NCI-H146 (cell line): Measurements from ENCODE around the gene PTGR1.
"Not testable (repeated sequence)": the region's sequence is repeated elsewhere in the genome, so short reads cannot be mapped to it uniquely, and the experiment has no call there.

ENCODE experiments used
- DNase-seq: peaks from one replicate; lab custom pipeline; 2025; lab: John Stamatoyannopoulos, UW

The PTGR1 gene

GRCh38 chr9:111599092-111599954 lies at the start of gene PTGR1:
PTGR1 (minus strand) TSS chr9:111599647; CDS start chr9:111597422, 2,225 bp downstream.
- DNase-seq: peak; percentile 48

DNA sequence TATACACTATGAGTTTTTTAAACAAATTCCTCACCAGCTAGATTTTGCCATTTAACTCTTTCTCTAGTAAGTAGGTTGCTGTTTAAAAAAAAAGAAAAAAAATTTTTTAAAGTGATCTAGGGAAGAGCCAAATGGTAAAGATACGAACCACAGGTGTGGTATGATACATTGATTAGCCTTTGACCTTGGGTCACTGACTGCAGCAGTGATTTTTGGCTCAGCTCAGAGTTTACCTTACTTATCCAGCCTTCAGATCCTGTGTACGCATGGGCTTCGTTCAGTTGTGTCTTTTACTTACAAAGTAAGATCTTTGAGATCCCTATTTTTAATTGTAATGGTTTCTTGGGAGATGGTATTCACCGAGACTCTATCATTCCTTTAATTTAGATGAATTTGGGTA lies 49.6 kb upstream of the PTGR1 start:
- no peak for DNase-seq

- DNase-seq: no peak
Measured at GRCh38 chr9:111648066-111648465, 48.6 kb upstream of the PTGR1 start.

DNA sequence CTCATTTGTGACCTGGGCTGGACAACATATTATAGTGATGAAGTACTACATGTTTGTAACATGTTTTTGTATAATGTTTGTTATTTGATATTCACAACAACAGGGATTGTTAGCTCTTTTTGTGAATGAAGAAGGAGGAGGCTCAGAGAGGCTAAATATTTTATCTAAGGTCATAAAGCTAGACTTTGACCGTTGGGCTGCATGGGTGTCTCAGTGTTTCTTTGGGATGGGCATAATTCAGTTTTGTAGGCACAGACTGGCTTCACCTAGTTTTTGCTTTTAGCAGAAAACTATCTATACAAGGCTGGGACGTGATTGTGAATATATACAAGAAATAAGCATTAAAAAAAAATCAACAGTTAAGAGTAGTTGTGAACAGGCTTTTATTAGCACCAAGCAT lies 47.0 kb upstream of the PTGR1 start:
- no peak for DNase-seq

DNA sequence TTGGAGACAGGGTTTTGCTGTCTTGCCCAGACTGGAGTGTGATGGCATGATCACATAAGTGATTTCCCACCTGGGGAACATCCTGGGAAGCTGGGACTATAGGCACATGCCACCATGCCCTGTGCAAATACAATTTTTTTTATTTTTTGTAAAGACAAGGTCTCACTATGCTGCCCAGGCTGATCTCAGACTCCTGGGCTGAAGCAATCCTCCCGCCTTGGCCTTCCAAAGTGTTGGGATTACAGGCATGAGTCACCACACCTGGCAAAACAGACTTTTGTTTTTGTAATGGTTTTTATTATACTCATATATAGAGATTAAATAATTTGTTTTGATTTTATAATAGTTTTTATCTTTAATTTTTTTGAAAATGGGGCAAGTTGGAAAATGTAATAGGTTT lies 46.4 kb upstream of the PTGR1 start:
- DNase-seq: no peak

GRCh38 chr9:111644195-111644772 lies 44.8 kb upstream of the PTGR1 start:
- no peak for DNase-seq

GRCh38 chr9:111637421-111637950 lies 38.0 kb upstream of the PTGR1 start:
- DNase-seq: no peak

- no peak for DNase-seq
Measured at GRCh38 chr9:111634860-111635259, 35.4 kb upstream of the PTGR1 start.

- DNase-seq: no peak
Measured at GRCh38 chr9:111633389-111633736, 33.9 kb upstream of the PTGR1 start.

DNA sequence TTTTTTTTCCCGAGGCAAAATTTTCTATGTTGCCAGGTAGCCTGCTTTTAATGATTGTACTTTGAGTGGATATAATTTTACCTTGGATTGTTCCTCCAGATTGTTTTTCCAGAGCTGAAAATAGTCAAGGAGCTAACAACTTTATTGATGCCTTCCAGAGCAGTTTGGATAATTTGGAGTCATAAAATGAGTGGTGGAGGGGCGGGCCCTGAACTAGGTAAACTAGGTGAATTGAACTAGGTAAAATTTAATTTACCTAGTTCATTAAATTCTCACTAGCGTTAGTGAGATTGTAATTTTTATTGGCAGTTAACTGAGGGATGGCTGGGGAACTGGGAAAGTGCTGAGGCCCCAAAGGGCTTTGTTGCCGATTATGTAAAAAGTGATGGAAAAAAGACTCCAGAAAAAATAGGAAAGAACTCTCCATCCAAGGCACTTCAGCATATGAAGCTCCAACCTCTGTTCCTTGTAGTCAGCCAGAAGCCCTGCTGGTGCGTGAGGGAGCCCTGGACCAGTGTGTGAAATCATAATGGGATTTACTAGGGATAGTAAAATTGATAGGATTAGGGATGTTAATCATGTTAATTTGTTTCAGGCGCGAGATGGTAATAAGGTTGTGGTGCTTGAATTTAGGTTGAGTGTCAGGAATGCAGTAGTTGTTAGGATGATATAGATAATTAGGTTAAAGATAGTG lies 33.4 kb upstream of the PTGR1 start:
- no peak for DNase-seq

DNA sequence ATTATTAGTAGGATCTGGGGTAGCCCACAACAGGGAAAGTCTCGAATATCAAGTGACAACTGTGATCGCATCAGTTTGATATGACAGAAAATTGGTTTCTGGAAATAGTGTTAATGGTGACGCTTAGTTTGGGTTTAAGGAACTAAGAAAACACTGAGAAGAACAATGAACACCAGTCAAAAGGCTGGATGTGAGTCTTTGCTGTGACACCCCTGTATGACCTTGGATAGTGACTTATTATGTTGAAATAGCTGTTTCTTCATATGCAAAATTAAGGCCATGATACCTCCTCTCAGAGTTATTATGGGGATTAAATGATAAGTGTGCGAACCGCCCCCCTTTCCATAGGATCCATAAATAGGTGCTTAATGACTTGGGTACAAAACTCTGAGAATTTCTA lies 32.6 kb upstream of the PTGR1 start:
- DNase-seq: no peak

DNA sequence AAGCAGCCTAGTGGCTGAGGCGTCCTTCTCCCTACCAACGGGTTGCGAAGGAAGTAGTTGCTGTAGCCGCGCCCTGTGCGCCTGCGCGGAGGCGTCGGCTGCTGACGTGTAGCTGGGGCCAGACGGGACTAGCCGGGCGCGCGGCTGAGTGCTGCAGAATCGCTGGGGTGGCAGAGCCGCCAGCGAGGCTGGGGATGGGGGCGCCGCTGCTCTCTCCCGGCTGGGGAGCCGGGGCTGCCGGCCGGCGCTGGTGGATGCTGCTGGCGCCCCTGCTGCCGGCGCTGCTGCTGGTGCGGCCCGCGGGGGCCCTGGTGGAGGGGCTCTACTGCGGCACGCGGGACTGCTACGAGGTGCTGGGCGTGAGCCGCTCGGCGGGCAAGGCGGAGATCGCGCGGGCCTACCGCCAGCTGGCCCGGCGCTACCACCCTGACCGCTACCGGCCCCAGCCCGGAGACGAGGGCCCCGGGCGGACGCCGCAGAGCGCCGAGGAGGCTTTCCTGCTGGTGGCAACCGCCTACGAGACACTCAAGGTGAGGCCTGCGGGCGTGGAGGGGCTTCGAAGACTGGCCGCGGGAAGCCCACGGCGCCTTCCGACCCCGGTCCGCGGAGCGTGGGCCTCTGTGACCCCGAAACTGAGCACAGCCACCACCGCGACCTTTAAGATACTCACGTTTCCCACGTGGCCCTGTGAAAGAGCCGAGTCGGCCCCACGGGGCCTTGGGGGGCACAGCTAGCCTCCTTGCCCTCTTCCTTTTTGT lies 31.9 kb upstream of the PTGR1 start, which contains the start of gene DNAJC25:
TSS of gene DNAJC25 (plus strand) at position 121 of the 758 bp plus-strand sequence. CDS start at position 195, 74 bp downstream.
- DNase-seq: peak; percentile 96

- DNase-seq: no peak
Measured at GRCh38 chr9:111630964-111631213, 31.4 kb upstream of the PTGR1 start.

- DNase-seq: no peak
Measured at GRCh38 chr9:111630182-111630963, 30.9 kb upstream of the PTGR1 start.

DNA sequence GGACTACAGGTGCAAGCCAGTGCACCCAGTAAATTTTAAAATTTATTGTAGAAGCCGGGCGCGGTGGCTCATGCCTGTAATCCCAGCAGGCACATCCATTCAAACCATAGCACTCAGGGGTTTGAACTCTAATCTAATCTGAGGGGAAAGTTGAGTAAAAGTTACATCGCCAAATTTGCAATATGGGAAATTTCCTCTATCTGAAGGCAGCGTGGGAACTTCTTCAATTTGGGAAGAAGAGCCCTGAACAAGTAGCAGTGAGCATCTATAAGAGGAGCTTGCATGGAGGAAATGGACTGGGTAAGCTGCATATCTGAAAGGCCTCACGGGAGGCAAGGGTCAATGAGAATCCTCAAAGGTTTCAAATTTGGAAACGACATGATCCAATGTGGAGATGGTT lies 29.0 kb upstream of the PTGR1 start:
- no peak for DNase-seq

DNA sequence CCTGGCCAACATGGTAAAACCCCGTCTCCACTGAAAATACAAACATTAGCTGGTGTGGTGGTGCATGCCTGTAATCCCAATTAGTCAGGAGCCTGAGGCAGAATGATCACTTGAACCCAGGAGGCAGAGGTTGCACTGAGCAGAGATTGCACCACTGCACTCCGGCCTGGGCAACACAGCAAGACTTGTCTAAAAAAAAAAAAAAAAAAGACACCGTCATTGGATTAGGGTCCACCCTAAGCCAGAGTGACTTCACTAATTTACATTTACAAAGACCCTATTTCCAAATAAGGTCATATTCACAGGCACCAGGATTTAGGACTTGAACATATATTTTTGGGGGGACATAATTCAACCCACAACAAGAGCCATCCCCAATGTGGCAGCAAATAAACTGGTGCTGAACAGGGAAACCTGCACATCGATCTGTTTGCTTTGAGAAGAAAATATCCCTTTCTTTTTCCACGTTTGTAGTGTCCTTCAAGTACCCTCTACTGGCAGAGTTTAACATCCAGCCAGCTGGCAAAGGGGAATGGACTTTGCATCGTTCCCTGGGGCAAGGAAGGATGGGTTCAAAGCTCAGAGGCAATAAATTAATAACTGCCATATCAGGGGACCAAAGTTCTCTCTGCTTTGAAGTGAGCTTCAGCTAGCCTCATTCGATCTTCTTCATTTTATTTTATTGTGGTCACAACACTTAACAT lies 28.0 kb upstream of the PTGR1 start:
- no peak for DNase-seq

GRCh38 chr9:111622626-111623025 lies 23.2 kb upstream of the PTGR1 start:
- DNase-seq: no peak

DNA sequence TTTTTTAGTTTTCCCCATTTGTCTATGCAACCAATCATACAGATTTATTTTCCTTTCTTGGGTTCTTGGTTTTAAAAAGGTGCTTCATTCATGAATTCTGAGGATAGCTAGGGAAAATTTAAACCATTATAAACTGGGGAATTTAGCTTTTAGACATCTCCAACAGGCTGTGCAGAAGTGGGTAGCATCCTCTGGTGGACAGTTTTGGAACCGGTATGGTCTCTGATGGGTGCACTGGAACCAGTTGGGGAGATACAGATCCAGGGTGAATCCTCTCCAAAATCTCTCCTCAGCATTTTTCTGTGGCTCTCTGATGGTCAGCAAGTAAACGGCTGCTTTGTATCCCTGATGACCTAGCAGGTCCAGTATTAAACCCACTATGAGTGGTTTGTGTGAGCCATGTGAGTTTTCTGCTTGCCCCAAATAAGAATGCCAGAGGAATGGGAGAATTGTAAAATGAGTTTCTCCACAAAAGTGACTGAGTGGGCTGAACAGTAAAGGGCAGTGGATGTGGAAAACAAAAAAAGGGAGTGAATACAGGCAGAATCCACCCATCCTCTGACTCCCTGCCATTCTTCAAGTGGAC lies 22.5 kb upstream of the PTGR1 start:
- no peak for DNase-seq

DNA sequence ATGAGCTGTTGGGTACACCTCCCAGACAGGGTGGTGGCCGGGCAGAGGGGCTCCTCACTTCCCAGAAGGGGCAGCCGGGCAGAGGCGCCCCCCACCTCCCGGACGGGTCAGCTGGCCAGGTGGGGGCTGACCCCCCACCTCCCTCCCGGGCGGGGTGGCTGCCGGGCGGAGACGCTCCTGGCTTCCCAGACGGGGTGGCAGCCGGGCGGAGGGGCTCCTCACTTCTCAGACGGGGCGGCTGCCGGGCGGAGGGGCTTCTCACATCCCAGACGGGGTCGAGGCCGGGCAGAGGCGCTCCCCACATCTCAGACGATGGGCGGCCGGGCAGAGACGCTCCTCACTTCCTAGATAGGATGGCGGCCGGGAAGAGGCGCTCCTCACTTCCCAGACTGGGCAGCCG lies 17.9 kb upstream of the PTGR1 start:
- DNase-seq: not testable (repeated sequence)

- DNase-seq: no peak
Measured at GRCh38 chr9:111615928-111616327, 16.5 kb upstream of the PTGR1 start.
